ENCODE measurements around the gene SLC25A1. TPM values are rescaled to one million over a fixed set of nuclear protein-coding genes. Genes with fewer than 3 reads are reported as not detected.

SLC25A1 gene
- total and polyA plus RNA-seq, 2 experiments from 2014 or later = 141 to 242 TPM

- TF ChIP-seq REST (IDR thresholded peaks at IDR 0.05; ENCODE audit: unreplicated experiment) = no peak
Measured at GRCh38 chr22:19224985-19225384, 46.4 kb upstream of the SLC25A1 start (continued).

GRCh38 chr22:19224557-19224956, 46.0 kb upstream of the SLC25A1 start:
- no peak overlapping the region for H3K27ac Mint-ChIP-seq

GRCh38 chr22:19223617-19224016, 45.1 kb upstream of the SLC25A1 start:
- Histone ChIP-seq H3K27me3 (ENCODE audit: insufficient read depth) (no peaks in the 10 kb centered on the region), H4K20me1 (replicated peaks; ENCODE audit: insufficient read depth) (0 out of 2 replicates have a peak, but pooled peaks cover 3% of the 10 kb centered on the region), H3K36me3 (ENCODE audit: insufficient read depth) (no peaks in the 10 kb centered on the region; the same call in 1 of the 2 replicates), H2AFZ (no peak overlapping the region), H3K27ac (ENCODE audit: low read depth) (no peak overlapping the region), H3K4me1 (ENCODE audit: insufficient read depth) (no peaks in the 10 kb centered on the region), H3K79me2 (replicated peaks; ENCODE audit: insufficient read depth) (no peaks in the 10 kb centered on the region), H3K4me3 (no peak overlapping the region), H3F3A (replicated peaks; ENCODE audit: low read depth) (no peaks in the 10 kb centered on the region), H3K4me2 (no peak overlapping the region), H3K9me2 (ENCODE audit: insufficient read depth) (0 out of 2 replicates have a peak, but pooled peaks cover 3% of the 10 kb centered on the region)
- H3K27ac Mint-ChIP-seq = no peak overlapping the region
- H3K36me3 Mint-ChIP-seq (ENCODE audit: low read depth) = peaks cover 32% of the 10 kb centered on the region
- H3K4me3 Mint-ChIP-seq = no peak overlapping the region
- ATAC-seq (no peak), DNase-seq (ENCODE audit: low spot score) (no peak)
- peaks cover 3% of the 10 kb centered on the region for H3K4me1 Mint-ChIP-seq
- H3K9me3 Mint-ChIP-seq = no peaks in the 10 kb centered on the region
- H3K27me3 Mint-ChIP-seq (ENCODE audit: insufficient read depth, low read depth, poor library complexity) = peaks cover 4% of the 10 kb centered on the region
- no peak for TF ChIP-seq STAT1 (IDR thresholded peaks at IDR 0.05; ENCODE audit: unreplicated experiment)
- TF ChIP-seq CREB1 (CRISPR knock-in tag; IDR thresholded peaks at IDR 0.05; ENCODE audit: low read depth) = no peak
- TF ChIP-seq REST (IDR thresholded peaks at IDR 0.05; ENCODE audit: unreplicated experiment) = no peak
- TF ChIP-seq JUNB (IDR thresholded peaks at IDR 0.05; ENCODE audit: unreplicated experiment) = no peak
- no peak for TF ChIP-seq POLR2AphosphoS5 (IDR thresholded peaks at IDR 0.05; ENCODE audit: low read depth)
- no peak for TF ChIP-seq EZH2phosphoT487 (IDR thresholded peaks at IDR 0.05; ENCODE audit: unreplicated experiment)

More at GRCh38 chr22:19224557-19224956, 46.0 kb upstream of the SLC25A1 start:
- Histone ChIP-seq H3K4me3 (no peak overlapping the region), H3K36me3 (ENCODE audit: insufficient read depth) (no peaks in the 10 kb centered on the region; the same call in 1 of the 2 replicates), H2AFZ (no peak overlapping the region), H3K79me2 (replicated peaks; ENCODE audit: insufficient read depth) (no peaks in the 10 kb centered on the region), H3K27me3 (ENCODE audit: insufficient read depth) (no peaks in the 10 kb centered on the region), H3K9me2 (ENCODE audit: insufficient read depth) (0 out of 2 replicates have a peak, but pooled peaks cover 3% of the 10 kb centered on the region), H3F3A (replicated peaks; ENCODE audit: low read depth) (no peaks in the 10 kb centered on the region), H4K20me1 (replicated peaks; ENCODE audit: insufficient read depth) (0 out of 2 replicates have a peak, but pooled peaks cover 3% of the 10 kb centered on the region), H3K4me2 (no peak overlapping the region), H3K27ac (ENCODE audit: low read depth) (no peak overlapping the region), H3K4me1 (ENCODE audit: insufficient read depth) (no peaks in the 10 kb centered on the region)
- no peak overlapping the region for H3K4me3 Mint-ChIP-seq
- H3K9me3 Mint-ChIP-seq = no peaks in the 10 kb centered on the region
- ATAC-seq (no peak), DNase-seq (ENCODE audit: low spot score) (no peak)
- peaks cover 1% of the 10 kb centered on the region for H3K27me3 Mint-ChIP-seq (ENCODE audit: insufficient read depth, low read depth, poor library complexity)
- no peak for TF ChIP-seq JUNB (IDR thresholded peaks at IDR 0.05; ENCODE audit: unreplicated experiment)
- no peak for TF ChIP-seq ZNF114 (CRISPR knock-in tag; IDR thresholded peaks at IDR 0.05)
- TF ChIP-seq ETS1 (IDR thresholded peaks at IDR 0.05) = no peak
- TF ChIP-seq EZH2phosphoT487 (IDR thresholded peaks at IDR 0.05; ENCODE audit: unreplicated experiment) = no peak
- H3K4me1 Mint-ChIP-seq = no peaks in the 10 kb centered on the region
- H3K36me3 Mint-ChIP-seq (ENCODE audit: low read depth) = peaks cover 38% of the 10 kb centered on the region

Data from GM23338 (cell line).